ENCODE measurements around the gene IGLL1.
A peak's percentile ranks its signal among the peaks of the same experiment; 100 is the strongest.
"Not testable (repeated sequence)": the region's sequence is repeated elsewhere in the genome, so short reads cannot be mapped to it uniquely, and the experiment has no call there.

IGLL1 gene

DNA sequence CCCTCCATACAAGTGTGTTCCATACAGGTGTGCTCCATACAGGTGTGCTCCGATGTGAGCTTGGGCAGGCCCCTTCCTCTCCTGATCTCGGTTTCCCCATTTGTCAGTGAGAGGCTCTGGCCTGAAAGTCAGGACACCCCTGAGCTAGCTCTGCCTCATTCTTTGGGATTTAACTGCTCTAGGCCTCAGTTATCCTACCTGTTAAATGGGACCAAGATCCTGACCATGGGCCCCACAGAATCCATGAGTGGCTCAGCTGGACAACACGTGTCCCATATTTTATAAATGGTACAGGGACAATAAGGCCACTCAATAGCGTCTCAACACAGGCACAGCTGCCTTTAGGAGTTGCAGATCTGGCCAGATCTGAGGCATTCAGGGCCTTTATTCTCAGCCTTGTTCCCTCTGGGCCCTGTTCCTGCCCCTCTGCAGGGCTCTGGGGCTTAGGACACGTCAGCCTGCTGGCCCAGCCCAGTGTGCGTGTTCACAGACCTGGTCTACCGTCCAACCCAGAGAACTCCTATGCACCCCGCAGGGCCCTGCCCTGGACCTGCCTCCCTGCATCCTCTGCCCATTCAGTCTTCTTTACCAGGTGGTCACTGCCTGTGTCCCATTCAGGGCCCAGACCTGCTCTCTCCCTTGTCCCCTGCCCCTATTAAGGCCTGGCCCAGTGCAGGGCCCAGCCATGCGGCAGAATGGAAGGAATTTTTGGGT is 18.9 kb upstream of the IGLL1 start:
- Histone ChIP-seq H3K14ac (ENCODE audit: low read length) (no peak overlapping the region), H2BK120ac (ENCODE audit: low read depth, low read length) (no peak overlapping the region), H3K27me3 (ENCODE audit: control insufficient read depth in 3 of 3, insufficient read depth in 3 of 3, low read depth in 1 of 3, low read length in 3 of 3) (peaks cover 0 to 9% (median 0%) of the 10 kb centered on the region in 3 experiments), H4K91ac (ENCODE audit: low read depth, low read length, poor library complexity) (no peak overlapping the region), H2BK5ac (ENCODE audit: low read length) (no peak overlapping the region), H3K4me1 (ENCODE audit: control insufficient read depth in 2 of 2, insufficient read depth in 1 of 2, low read depth in 1 of 2, low read length in 2 of 2) (no peaks in the 10 kb centered on the region), H2AFZ (ENCODE audit: low read length) (no peak overlapping the region), H3K23ac (ENCODE audit: low read depth, low read length, poor library complexity) (no peak overlapping the region), H3K36me3 (replicated peaks in 1 of 2; ENCODE audit: control insufficient read depth in 2 of 2, insufficient read depth in 2 of 2, low read length in 2 of 2) (no peaks in the 10 kb centered on the region), H3K27ac (replicated peaks; ENCODE audit: low read length) (no peak overlapping the region), H3K9me3 (replicated peaks in 1 of 2; ENCODE audit: control insufficient read depth in 2 of 2, insufficient read depth in 1 of 2, low read depth in 1 of 2, low read length in 2 of 2) (no peaks in the 10 kb centered on the region), H3K9ac (ENCODE audit: low read depth, low read length, poor library complexity) (no peak overlapping the region), H4K8ac (ENCODE audit: low read depth, low read length) (no peak overlapping the region), H3K4me3 (ENCODE audit: low read length in 2 of 2) (no peak overlapping the region), H2BK15ac (ENCODE audit: low read length) (no peak overlapping the region), H3K18ac (ENCODE audit: low read length) (peak overlapping the region; percentile 5), H2BK12ac (ENCODE audit: low read length) (no peak overlapping the region), H3K4ac (ENCODE audit: low read length) (no peak overlapping the region), H3K79me1 (ENCODE audit: low read depth, low read length) (no peaks in the 10 kb centered on the region), H3K4me2 (ENCODE audit: insufficient read depth, low read length, poor library complexity, severe bottlenecking) (no peak overlapping the region), H2AK5ac (ENCODE audit: low read depth, low read length) (no peak overlapping the region)
- no peak for DNase-seq (ENCODE audit: low spot score)
- no CpG with 5 or more reads among the region's 9 CpGs for WGBS, 2 donors (ENCODE audit: extremely low coverage in 2 of 2, insufficient read length in 2 of 2, insufficient replicate concordance in 1 of 2)

DNA sequence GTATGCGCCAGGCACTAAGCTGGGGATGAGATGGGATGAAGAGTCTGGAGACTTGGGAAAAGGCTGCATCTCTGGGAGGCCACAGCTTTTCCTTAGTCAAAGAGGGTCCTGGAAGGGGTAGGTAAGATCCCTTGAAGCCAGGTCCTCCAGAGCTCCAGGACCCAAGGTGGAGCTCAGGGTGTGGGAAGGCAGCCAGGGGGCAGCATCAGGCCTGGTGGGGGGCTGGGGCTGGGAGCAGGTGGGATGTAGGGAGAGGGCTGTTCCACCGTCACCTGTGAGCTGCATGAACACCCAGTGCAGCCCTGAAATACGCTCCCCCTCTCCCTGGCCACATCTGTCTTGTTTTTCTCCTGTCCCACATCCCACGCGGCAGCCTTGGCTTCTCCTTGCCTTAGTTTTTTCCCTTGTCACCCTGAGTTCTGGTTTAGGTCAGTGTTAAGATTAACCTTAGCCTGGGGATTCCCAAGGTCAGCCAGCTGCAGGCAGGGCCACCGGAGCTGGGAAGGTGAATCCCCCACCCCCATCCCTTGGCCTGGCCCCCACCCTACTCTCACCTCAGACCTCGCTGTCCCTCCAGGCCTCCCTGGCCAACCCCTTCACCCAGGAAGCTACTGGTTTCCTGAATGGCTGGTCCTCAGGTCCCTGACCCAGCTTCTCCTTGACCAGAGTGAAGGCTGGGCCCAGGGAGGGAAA is 17.6 kb upstream of the IGLL1 start:
- no CpG with 5 or more reads among the region's 7 CpGs for WGBS, 2 donors (ENCODE audit: extremely low coverage in 2 of 2, insufficient read length in 2 of 2, insufficient replicate concordance in 1 of 2)
- not testable (repeated sequence) for H2BK12ac ChIP-seq (ENCODE audit: low read length); H3K4ac ChIP-seq (ENCODE audit: low read length); H3K27ac ChIP-seq (replicated peaks; ENCODE audit: low read length); H3K4me2 ChIP-seq (ENCODE audit: insufficient read depth, low read length, poor library complexity, severe bottlenecking); H4K91ac ChIP-seq (ENCODE audit: low read depth, low read length, poor library complexity); H2BK15ac ChIP-seq (ENCODE audit: low read length); H3K79me1 ChIP-seq (ENCODE audit: low read depth, low read length); H2AK5ac ChIP-seq (ENCODE audit: low read depth, low read length); DNase-seq (ENCODE audit: low spot score); H3K36me3 ChIP-seq (replicated peaks in 1 of 2; ENCODE audit: control insufficient read depth in 2 of 2, insufficient read depth in 2 of 2, low read length in 2 of 2); H2BK5ac ChIP-seq (ENCODE audit: low read length); H4K8ac ChIP-seq (ENCODE audit: low read depth, low read length); H3K4me1 ChIP-seq (ENCODE audit: control insufficient read depth in 2 of 2, insufficient read depth in 1 of 2, low read depth in 1 of 2, low read length in 2 of 2); H2BK120ac ChIP-seq (ENCODE audit: low read depth, low read length); H3K23ac ChIP-seq (ENCODE audit: low read depth, low read length, poor library complexity); H3K14ac ChIP-seq (ENCODE audit: low read length); H3K27me3 ChIP-seq (ENCODE audit: control insufficient read depth in 3 of 3, insufficient read depth in 3 of 3, low read depth in 1 of 3, low read length in 3 of 3); H3K4me3 ChIP-seq (ENCODE audit: low read length in 2 of 2); H2AFZ ChIP-seq (ENCODE audit: low read length); H3K9me3 ChIP-seq (replicated peaks in 1 of 2; ENCODE audit: control insufficient read depth in 2 of 2, insufficient read depth in 1 of 2, low read depth in 1 of 2, low read length in 2 of 2)
- H3K9ac ChIP-seq (ENCODE audit: low read depth, low read length, poor library complexity), result peak overlapping the region; percentile 21
- H3K18ac ChIP-seq (ENCODE audit: low read length), result peak overlapping the region; percentile 64

DNA sequence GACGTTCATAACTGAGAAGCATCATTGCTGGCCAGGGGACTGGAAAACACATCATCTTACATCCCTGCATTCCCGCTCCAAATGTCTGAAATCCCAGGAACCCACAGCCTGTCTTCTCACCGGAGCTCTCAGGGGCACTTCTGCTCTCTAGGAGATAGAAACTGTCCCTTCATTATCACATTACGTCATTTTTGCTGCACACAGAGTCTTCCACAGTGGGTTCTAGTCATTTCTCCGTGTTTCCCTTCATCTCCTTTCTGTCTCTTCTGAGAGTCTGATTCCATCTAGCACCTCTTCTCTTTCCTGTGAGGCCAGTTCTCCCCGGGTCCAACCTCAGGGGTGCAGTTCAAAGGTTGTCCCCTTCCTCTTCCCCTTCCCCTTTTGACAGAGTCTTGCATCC is 15.8 kb upstream of the IGLL1 start:
- not testable (repeated sequence) for H2BK120ac ChIP-seq (ENCODE audit: low read depth, low read length); H3K9ac ChIP-seq (ENCODE audit: low read depth, low read length, poor library complexity); H2AFZ ChIP-seq (ENCODE audit: low read length); H2BK5ac ChIP-seq (ENCODE audit: low read length); H3K14ac ChIP-seq (ENCODE audit: low read length); H3K79me1 ChIP-seq (ENCODE audit: low read depth, low read length); H3K4ac ChIP-seq (ENCODE audit: low read length); H2BK15ac ChIP-seq (ENCODE audit: low read length); H3K27ac ChIP-seq (replicated peaks; ENCODE audit: low read length); H3K23ac ChIP-seq (ENCODE audit: low read depth, low read length, poor library complexity); H3K4me3 ChIP-seq (ENCODE audit: low read length in 2 of 2); H3K36me3 ChIP-seq (replicated peaks in 1 of 2; ENCODE audit: control insufficient read depth in 2 of 2, insufficient read depth in 2 of 2, low read length in 2 of 2); H2BK12ac ChIP-seq (ENCODE audit: low read length); H4K91ac ChIP-seq (ENCODE audit: low read depth, low read length, poor library complexity); H3K4me2 ChIP-seq (ENCODE audit: insufficient read depth, low read length, poor library complexity, severe bottlenecking); H3K4me1 ChIP-seq (ENCODE audit: control insufficient read depth in 2 of 2, insufficient read depth in 1 of 2, low read depth in 1 of 2, low read length in 2 of 2); H4K8ac ChIP-seq (ENCODE audit: low read depth, low read length); DNase-seq (ENCODE audit: low spot score); H3K18ac ChIP-seq (ENCODE audit: low read length); H3K27me3 ChIP-seq (ENCODE audit: control insufficient read depth in 3 of 3, insufficient read depth in 3 of 3, low read depth in 1 of 3, low read length in 3 of 3); H2AK5ac ChIP-seq (ENCODE audit: low read depth, low read length); H3K9me3 ChIP-seq (replicated peaks in 1 of 2; ENCODE audit: control insufficient read depth in 2 of 2, insufficient read depth in 1 of 2, low read depth in 1 of 2, low read length in 2 of 2)
- WGBS, 2 donors (ENCODE audit: extremely low coverage in 2 of 2, insufficient read length in 2 of 2, insufficient replicate concordance in 1 of 2), result no CpG with 5 or more reads among the region's 6 CpGs

DNA sequence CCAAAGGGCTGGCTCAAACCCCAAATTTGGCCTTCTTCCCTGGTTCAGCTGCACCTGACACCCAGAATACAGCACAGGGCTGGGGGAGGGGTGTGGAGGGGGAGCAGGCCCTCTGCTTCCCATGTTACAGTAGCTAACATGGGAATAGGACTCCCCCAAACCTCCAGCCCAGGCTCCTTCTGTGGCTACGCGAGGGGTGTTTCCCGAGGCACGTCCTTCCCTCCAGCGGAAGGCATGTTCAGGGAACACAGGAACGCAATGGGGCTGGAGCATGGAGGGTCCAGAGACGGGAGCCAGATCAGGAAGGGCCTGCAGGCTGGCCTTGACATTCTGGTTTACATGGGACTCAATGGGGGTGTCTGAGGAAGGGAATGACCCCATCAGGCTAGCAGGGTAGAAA is 11.8 kb upstream of the IGLL1 start:
- Histone ChIP-seq H2BK120ac (ENCODE audit: low read depth, low read length) (no peak overlapping the region), H3K14ac (ENCODE audit: low read length) (no peak overlapping the region), H3K9ac (ENCODE audit: low read depth, low read length, poor library complexity) (no peak overlapping the region), H3K23ac (ENCODE audit: low read depth, low read length, poor library complexity) (no peak overlapping the region), H3K36me3 (replicated peaks in 1 of 2; ENCODE audit: control insufficient read depth in 2 of 2, insufficient read depth in 2 of 2, low read length in 2 of 2) (no peaks in the 10 kb centered on the region), H2BK15ac (ENCODE audit: low read length) (no peak overlapping the region), H3K4me1 (ENCODE audit: control insufficient read depth in 2 of 2, insufficient read depth in 1 of 2, low read depth in 1 of 2, low read length in 2 of 2) (no peaks in the 10 kb centered on the region), H4K8ac (ENCODE audit: low read depth, low read length) (no peak overlapping the region), H2BK12ac (ENCODE audit: low read length) (no peak overlapping the region), H2BK5ac (ENCODE audit: low read length) (no peak overlapping the region), H4K91ac (ENCODE audit: low read depth, low read length, poor library complexity) (no peak overlapping the region), H3K79me1 (ENCODE audit: low read depth, low read length) (no peaks in the 10 kb centered on the region), H3K4me2 (ENCODE audit: insufficient read depth, low read length, poor library complexity, severe bottlenecking) (no peak overlapping the region), H2AFZ (ENCODE audit: low read length) (no peak overlapping the region), H3K4me3 (ENCODE audit: low read length in 2 of 2) (no peak overlapping the region), H3K27me3 (ENCODE audit: control insufficient read depth in 3 of 3, insufficient read depth in 3 of 3, low read depth in 1 of 3, low read length in 3 of 3) (peaks cover 0 to 5% (median 0%) of the 10 kb centered on the region in 3 experiments), H3K18ac (ENCODE audit: low read length) (no peak overlapping the region), H3K9me3 (replicated peaks in 1 of 2; ENCODE audit: control insufficient read depth in 2 of 2, insufficient read depth in 1 of 2, low read depth in 1 of 2, low read length in 2 of 2) (no peaks in the 10 kb centered on the region), H3K27ac (replicated peaks; ENCODE audit: low read length) (no peak overlapping the region), H3K4ac (ENCODE audit: low read length) (no peak overlapping the region), H2AK5ac (ENCODE audit: low read depth, low read length) (no peak overlapping the region)
- no peak for DNase-seq (ENCODE audit: low spot score)
- WGBS, 2 donors (ENCODE audit: extremely low coverage in 2 of 2, insufficient read length in 2 of 2, insufficient replicate concordance in 1 of 2), result no CpG with 5 or more reads among the region's 7 CpGs
